H1 (cell line): ENCODE data around the gene TAOK1. TPM values are rescaled to one million over a fixed set of nuclear protein-coding genes. Genes with fewer than 3 reads are reported as not detected.

Experiments used
- CTCF ChIA-PET: fragments of 300-600 bp; sonication (Branson Sonifier 250); formaldehyde crosslinking; loops from one replicate; lab custom pipeline; 2021; ENCODE audit not compliant: partially characterized antibody; lab: Charles Lee
- POLR2A ChIA-PET: fragments of 300-600 bp; sonication (Branson Sonifier 250); formaldehyde crosslinking; loops from one replicate; lab custom pipeline; 2021; ENCODE audit warnings: inconsistent platforms; ENCODE audit not compliant: partially characterized antibody; lab: Charles Lee
- DNase-seq, 2 experiments: peaks; one replicate each; pipeline versions ENCODE4 v3.0.0 to v3.0.0-alpha.2; 2010 to 2022; ENCODE audit warnings: low spot score in 2 of 2, low read depth in 1 of 2, mixed read lengths in 1 of 2
- FAIRE-seq: peaks from 2 replicates; lab custom pipeline; 2011; peaks lifted over from hg19 to GRCh38; lab: Jason Lieb, UNC
- H2AFZ ChIP-seq: 2 replicates; pipeline ENCODE4 v1.8.1; 2012; ENCODE audit warnings: low read length, inconsistent platforms
- H2AK5ac ChIP-seq: 2 replicates; pipeline ENCODE4 v1.6.1; 2013; ENCODE audit warnings: low read depth, low read length
- H2BK120ac ChIP-seq: replicated peaks from 2 replicates; pipeline ENCODE3; 2013; ENCODE audit warnings: low read depth, low read length, inconsistent platforms
- H2BK12ac ChIP-seq: 2 replicates; pipeline ENCODE4 v1.6.1; 2013; ENCODE audit warnings: low read depth, low read length
- H2BK15ac ChIP-seq: 2 replicates; pipeline ENCODE4 v1.6.1; 2013; ENCODE audit warnings: low read length
- H2BK20ac ChIP-seq: 2 replicates; pipeline ENCODE4 v1.6.1; 2013; ENCODE audit warnings: low read length
- H2BK5ac ChIP-seq: 2 replicates; pipeline ENCODE4 v1.6.1; 2013; ENCODE audit warnings: low read depth, low read length
- H3K14ac ChIP-seq: 2 replicates; pipeline ENCODE4 v1.6.1; 2013; ENCODE audit warnings: inconsistent platforms; ENCODE audit not compliant: insufficient read length
- H3K18ac ChIP-seq: 2 replicates; pipeline ENCODE4 v1.6.1; 2013; ENCODE audit warnings: low read length; ENCODE audit errors: extremely low read depth
- H3K23ac ChIP-seq: 2 replicates; pipeline ENCODE4 v1.6.1; 2013; ENCODE audit warnings: inconsistent platforms; ENCODE audit not compliant: insufficient read length
- H3K23me2 ChIP-seq: 2 replicates; pipeline ENCODE4 v1.6.1; 2013; ENCODE audit warnings: low read depth, low read length
- H3K27ac ChIP-seq: 2 replicates; pipeline ENCODE4 v1.6.1; 2011; ENCODE audit warnings: low read depth, low read length, inconsistent platforms
- H3K27me3 ChIP-seq, 4 experiments: replicated peaks in 1 of 4; 1 replicate in 1 of 4; 2 replicates in 3 of 4; pipeline versions ENCODE4 v1.6.1 to v1.8.1; 2011 to 2013; ENCODE audit warnings: low read length in 3 of 4, mild to moderate bottlenecking in 3 of 4, inconsistent platforms in 2 of 4, mixed read lengths in 2 of 4, moderate library complexity in 1 of 4; ENCODE audit not compliant: control insufficient read depth in 3 of 4, insufficient read depth in 3 of 4; ENCODE audit errors: extremely low read depth in 1 of 4
- H3K36me3 ChIP-seq, 4 experiments: 2 replicates each; pipeline versions ENCODE4 v1.6.1 to v1.8.1; 2011 to 2013; ENCODE audit warnings: mild to moderate bottlenecking in 4 of 4, low read length in 3 of 4, moderate library complexity in 2 of 4, control low read depth in 1 of 4, inconsistent platforms in 1 of 4; ENCODE audit not compliant: insufficient read depth in 4 of 4, control insufficient read depth in 2 of 4
- H3K4ac ChIP-seq: replicated peaks from 2 replicates; pipeline ENCODE3; 2013; ENCODE audit warnings: low read length, low read depth, mixed read lengths, inconsistent platforms; ENCODE audit not compliant: insufficient read length
- H3K4me1 ChIP-seq, 4 experiments: replicated peaks in 1 of 4; 1 replicate in 1 of 4; 2 replicates in 3 of 4; pipeline versions ENCODE4 v1.6.1 to v1.8.1; 2011 to 2013; ENCODE audit warnings: low read length in 3 of 4, inconsistent platforms in 2 of 4, mixed read lengths in 1 of 4; ENCODE audit not compliant: insufficient read depth in 4 of 4, control insufficient read depth in 3 of 4
- H3K4me2 ChIP-seq, 2 experiments: 2 replicates each; pipeline versions ENCODE4 v1.6.1 to v1.8.1; 2011 to 2013; ENCODE audit warnings: low read depth in 2 of 2, low read length in 2 of 2, control low read depth in 1 of 2, inconsistent platforms in 1 of 2, mild to moderate bottlenecking in 1 of 2; ENCODE audit not compliant: insufficient read depth in 1 of 2
- H3K4me3 ChIP-seq, 4 experiments: fragments of 200-600, 300-600 bp in 1 of 4; sonication (generic), shearing (Covaris generic), sonication (Bioruptor Twin) in 1 of 4; 2 replicates each; pipeline versions ENCODE4 v1.5.1 to v1.8.1; 2011 to 2016; ENCODE audit warnings: low read length in 4 of 4, low read depth in 3 of 4, control low read depth in 2 of 4, inconsistent platforms in 2 of 4, mild to moderate bottlenecking in 2 of 4, mixed read lengths in 1 of 4, moderate library complexity in 1 of 4; ENCODE audit not compliant: insufficient read depth in 2 of 4; ENCODE audit errors: extremely low read depth in 1 of 4
- H3K56ac ChIP-seq: replicated peaks from 2 replicates; pipeline ENCODE3; 2013; ENCODE audit warnings: low read depth, mild to moderate bottlenecking, mixed read lengths, low read length, inconsistent platforms; ENCODE audit not compliant: insufficient read length
- H3K79me1 ChIP-seq: 2 replicates; pipeline ENCODE4 v1.6.1; 2013; ENCODE audit warnings: low read depth, low read length, control low read depth
- H3K79me2 ChIP-seq, 2 experiments: 2 replicates each; pipeline versions ENCODE4 v1.6.1 to v1.8.1; 2012 to 2013; ENCODE audit warnings: low read length in 2 of 2, mild to moderate bottlenecking in 2 of 2, inconsistent platforms in 1 of 2; ENCODE audit not compliant: insufficient read depth in 2 of 2, control insufficient read depth in 1 of 2
- H3K9ac ChIP-seq, 4 experiments: replicated peaks in 1 of 4; 1 replicate in 1 of 4; 2 replicates in 3 of 4; pipeline versions ENCODE4 v1.6.1 to v1.8.1; 2011 to 2013; ENCODE audit warnings: low read depth in 3 of 4, low read length in 3 of 4, control low read depth in 2 of 4, mild to moderate bottlenecking in 2 of 4, moderate library complexity in 2 of 4, inconsistent platforms in 1 of 4; ENCODE audit errors: extremely low read depth in 1 of 4
- H3K9me3 ChIP-seq, 2 experiments: 2 replicates each; pipeline versions ENCODE4 v1.6.1 to v1.8.1; 2012 to 2013; ENCODE audit warnings: mild to moderate bottlenecking in 2 of 2, moderate library complexity in 2 of 2, control low read depth in 1 of 2, inconsistent platforms in 1 of 2, low read depth in 1 of 2, low read length in 1 of 2, mixed read lengths in 1 of 2; ENCODE audit not compliant: insufficient read depth in 2 of 2
- H4K20me1 ChIP-seq, 2 experiments: replicated peaks in 1 of 2; 2 replicates each; pipeline versions ENCODE3 to v1.8.1; 2011 to 2013; ENCODE audit warnings: inconsistent platforms in 2 of 2, low read length in 2 of 2, mild to moderate bottlenecking in 1 of 2; ENCODE audit not compliant: insufficient read depth in 2 of 2, control insufficient read depth in 1 of 2
- H4K5ac ChIP-seq: 2 replicates; pipeline ENCODE4 v1.6.1; 2013; ENCODE audit warnings: low read length, low read depth, mixed read lengths, inconsistent platforms; ENCODE audit not compliant: insufficient read length
- H4K8ac ChIP-seq: 2 replicates; pipeline ENCODE4 v1.8.0; 2013; ENCODE audit warnings: mild to moderate bottlenecking, moderate library complexity, low read length, inconsistent platforms; ENCODE audit not compliant: insufficient read depth; ENCODE audit errors: extremely low read depth
- H4K91ac ChIP-seq: replicated peaks from 2 replicates; pipeline ENCODE3; 2013; ENCODE audit warnings: low read length, mixed read lengths, inconsistent platforms; ENCODE audit not compliant: insufficient read length
- ATF3 ChIP-seq: IDR thresholded peaks from 2 replicates; pipeline ENCODE4 v1.6.1; 2011; ENCODE audit warnings: low read depth, mild to moderate bottlenecking, low read length; ENCODE audit not compliant: insufficient read depth
- CBX5 ChIP-seq: fragments of 300-800, 300-1000 bp; sonication (generic); IDR thresholded peaks from 2 replicates; pipeline ENCODE4 v1.7.1; 2016; ENCODE audit warnings: antibody characterized with exemption, low read length, low read depth
- CBX8 ChIP-seq: fragments of 300-800, 300-1000 bp; sonication (generic); IDR thresholded peaks from 2 replicates; pipeline ENCODE4 v1.7.1; 2016; ENCODE audit warnings: low read depth, low read length, borderline replicate concordance
- FOSL1 ChIP-seq: IDR thresholded peaks from 2 replicates; pipeline ENCODE4 v1.6.1; 2011; ENCODE audit warnings: mild to moderate bottlenecking, low read depth, low read length, moderate library complexity; ENCODE audit not compliant: insufficient read depth
- HDAC2 ChIP-seq, 2 experiments: fragments of 300-600 bp in 1 of 2; sonication (generic) in 1 of 2; IDR thresholded peaks; 2 replicates each; pipeline ENCODE4 v1.6.1; 2011 to 2012; ENCODE audit warnings: low read depth in 2 of 2, low read length in 2 of 2, mild to moderate bottlenecking in 2 of 2, moderate library complexity in 2 of 2, borderline replicate concordance in 1 of 2, inconsistent platforms in 1 of 2
- RFX5 ChIP-seq: IDR thresholded peaks from 2 replicates; pipeline ENCODE4 v1.6.1; 2011; ENCODE audit warnings: low read depth, low read length, improper control_type of control experiment, borderline replicate concordance
- RXRA ChIP-seq: IDR thresholded peaks from 2 replicates; pipeline ENCODE4 v1.6.1; 2011; ENCODE audit warnings: low read depth, mild to moderate bottlenecking, low read length, moderate library complexity; ENCODE audit not compliant: insufficient read depth
- SIX5 ChIP-seq: IDR thresholded peaks from 2 replicates; pipeline ENCODE4 v1.6.1; 2011; ENCODE audit warnings: mild to moderate bottlenecking, low read depth, low read length
- SUZ12 ChIP-seq: fragments of 200-600 bp; sonication (generic); IDR thresholded peaks from 2 replicates; pipeline ENCODE4 v1.6.1; 2012; ENCODE audit warnings: mild to moderate bottlenecking, inconsistent platforms, low read length, moderate library complexity, mixed read lengths
- TAF1 ChIP-seq: IDR thresholded peaks from 2 replicates; pipeline ENCODE4 v1.6.1; 2011; ENCODE audit warnings: mild to moderate bottlenecking, low read depth, low read length
- WGBS, 2 experiments: shearing (Covaris generic) in 1 of 2; methylation state at CpG; one replicate each; pipeline versions ENCODE4 v1.1.6 to v1.1.7; 2013 to 2015; ENCODE audit warnings: low lambda C conversion rate in 2 of 2, mixed read lengths in 2 of 2, inconsistent platforms in 1 of 2, low coverage in 1 of 2, missing lambda C conversion rate in 1 of 2; ENCODE audit not compliant: insufficient replicate concordance in 2 of 2, insufficient coverage in 1 of 2, insufficient read length in 1 of 2; ENCODE audit errors: extremely low coverage in 1 of 2, missing lambda C conversion rate in 1 of 2; 5-methylcytosine and 5-hydroxymethylcytosine counted together
- polyA plus RNA-seq, 7 experiments: library from polyadenylated mRNA; depleted of rRNA in 3 of 7; stranded (reverse) in 5 of 7; unstranded in 2 of 7; fragments of >200 nt in 5 of 7; fragments of 200-250 nt in 2 of 7; gene quantifications; 1 replicate in 5 of 7; 2 replicates in 1 of 7; 4 replicates in 1 of 7; pipeline versions ENCODE4 v1.2.1 to v1.2.3, GENCODE V29; 2011 to 2013; ENCODE audit warnings: missing spikeins in 2 of 7, mixed read lengths in 2 of 7
- total RNA-seq: library from RNA; stranded (reverse); fragmentation: NEBNext Ultra II Directional; extraction: Animal tissue kit (Norgen Biotek cat#: 25700); gene quantifications from 2 replicates; pipeline ENCODE4 v1.2.1, GENCODE V29; 2021

The TAOK1 gene
- total and polyA plus RNA-seq, 2 of the 8 experiments (the other 6 are each of a cell fraction or from before 2014, with no cell fraction given), result 12.2 to 90.6 TPM

- POLR2A ChIA-PET, result no interaction called here
- Histone ChIP-seq H3K9ac (no peak overlapping the region), H3K27me3 (no peaks in the 10 kb centered on the region)
Observed at GRCh38 chr17:29363716-29364115, 26.4 kb upstream of the TAOK1 start.

More at GRCh38 chr17:29363716-29364115, 26.4 kb upstream of the TAOK1 start:
- Histone ChIP-seq H3K4me2 (no peak overlapping the region), H2BK120ac (no peak overlapping the region), H4K5ac (no peak overlapping the region), H3K14ac (no peak overlapping the region), H2BK15ac (no peak overlapping the region), H3K23ac (no peak overlapping the region), H3K36me3 (no peaks in the 10 kb centered on the region), H3K4me3 (no peak overlapping the region), H2AFZ (no peak overlapping the region), H3K18ac (no peak overlapping the region), H3K79me2 (no peaks in the 10 kb centered on the region), H4K20me1 (no peaks in the 10 kb centered on the region), H3K27ac (no peak overlapping the region), H4K8ac (no peak overlapping the region), H3K4me1 (peaks cover 0 to 2% (median 1%) of the 10 kb centered on the region in 4 experiments; a peak in 4 of 7 replicates), H3K9me3 (no peaks in the 10 kb centered on the region), H2AK5ac (no peak overlapping the region), H3K4ac (no peak overlapping the region), H4K91ac (no peak overlapping the region), H2BK20ac (no peak overlapping the region), H2BK5ac (no peak overlapping the region), H3K23me2 (no peaks in the 10 kb centered on the region), H2BK12ac (no peak overlapping the region), H3K79me1 (no peaks in the 10 kb centered on the region), H3K56ac (no peak overlapping the region)
- no peak for DNase-seq
- CTCF ChIA-PET, result interaction anchor here (1.0 kb wide), 1 partner anchor 18 kb away, joined by 5 read pairs; no protein-coding TSS in a partner anchor
- 93% methylated on average over 2 of the region's 2 CpGs; no CpG with 5 or more reads in 1 of the 2 experiments for WGBS, 2 experiments
- no peak for FAIRE-seq
- TF ChIP-seq SIX5, result no peak
- no peak for TF ChIP-seq FOSL1
- no peak for TF ChIP-seq TAF1
- TF ChIP-seq CBX5, result no peak
- TF ChIP-seq RXRA, result no peak
- no peak for TF ChIP-seq HDAC2 (IDR thresholded peaks at IDR 0.05; ENCODE audit: borderline replicate concordance in 1 of 2, low read depth in 2 of 2, low read length in 2 of 2)
- no peak for TF ChIP-seq RFX5
- no peak for TF ChIP-seq ATF3
- TF ChIP-seq CBX8, result no peak
- TF ChIP-seq SUZ12, result no peak
